Loucy (cell line): Measurements from ENCODE around the gene HOXB3.

Experiments
- H2AFZ ChIP-seq: fragments of 200-600 bp; sonication (generic); 2 replicates; pipeline ENCODE4 v1.6.0; 2016; ENCODE audit warnings: antibody characterized with exemption, mild to moderate bottlenecking, low read length, moderate library complexity
- H3F3A ChIP-seq: fragments of 200-600 bp; 2 replicates; pipeline ENCODE4 v1.6.0; 2016; ENCODE audit warnings: antibody characterized with exemption, low read depth, mild to moderate bottlenecking
- H3K27me3 ChIP-seq: fragments of 200-600 bp; sonication (generic); 2 replicates; pipeline ENCODE4 v1.6.1; 2014; ENCODE audit warnings: low read length, mild to moderate bottlenecking; ENCODE audit not compliant: insufficient read depth, poor library complexity, severe bottlenecking
- H3K36me3 ChIP-seq: fragments of 200-600 bp; sonication (generic); 2 replicates; pipeline ENCODE4 v1.6.1; 2016; ENCODE audit warnings: low read length; ENCODE audit not compliant: insufficient read depth
- H3K4me1 ChIP-seq: fragments of 200-600 bp; sonication (generic); 2 replicates; pipeline ENCODE4 v1.5.1; 2014; ENCODE audit warnings: low read length, mild to moderate bottlenecking; ENCODE audit not compliant: insufficient read depth, poor library complexity, severe bottlenecking
- H3K4me2 ChIP-seq: fragments of 200-600 bp; sonication (generic); 2 replicates; pipeline ENCODE4 v1.6.0; 2014; ENCODE audit warnings: antibody characterized with exemption, low read length, low read depth, mild to moderate bottlenecking; ENCODE audit not compliant: poor library complexity, severe bottlenecking
- H3K4me3 ChIP-seq: fragments of 200-600 bp; sonication (generic); 2 replicates; pipeline ENCODE4 v1.5.1; 2014; ENCODE audit warnings: low read length, mild to moderate bottlenecking, mixed read lengths; ENCODE audit not compliant: poor library complexity, severe bottlenecking
- H3K79me2 ChIP-seq: fragments of 200-600 bp; sonication (generic); 2 replicates; pipeline ENCODE4 v1.6.1; 2014; ENCODE audit warnings: low read length; ENCODE audit not compliant: insufficient read depth
- H3K9ac ChIP-seq: fragments of 200-600 bp; sonication (generic); 2 replicates; pipeline ENCODE4 v1.6.0; 2014; ENCODE audit warnings: mild to moderate bottlenecking, low read depth, low read length, moderate library complexity; ENCODE audit not compliant: poor library complexity, severe bottlenecking
- H3K9me2 ChIP-seq: fragments of 200-600 bp; sonication (generic); replicated peaks from 2 replicates; pipeline ENCODE4 v1.6.1; 2016; ENCODE audit warnings: low read depth, low read length, mixed read lengths
- H3K9me3 ChIP-seq: fragments of 200-600 bp; sonication (generic); 2 replicates; pipeline ENCODE4 v1.6.1; 2014; ENCODE audit warnings: mild to moderate bottlenecking, antibody characterized with exemption, low read length, low read depth; ENCODE audit not compliant: insufficient read depth
- H4K20me1 ChIP-seq: fragments of 200-600 bp; sonication (generic); 2 replicates; pipeline ENCODE4 v1.6.0; 2014; ENCODE audit warnings: antibody characterized with exemption, low read length, mild to moderate bottlenecking; ENCODE audit not compliant: insufficient read depth, poor library complexity, severe bottlenecking
- EZH2phosphoT487 ChIP-seq: fragments of 200-600 bp; IDR thresholded peaks from 2 replicates; pipeline ENCODE4 v1.6.1; 2018; ENCODE audit warnings: antibody characterized with exemption, mild to moderate bottlenecking, moderate library complexity, borderline replicate concordance
- TF ChIP-seq, protein P1 (sequence below): fragments of 200-600 bp; sonication (generic); conservative IDR thresholded peaks from 2 replicates; pipeline ENCODE4 v1.5.1; 2014; ENCODE audit warnings: mild to moderate bottlenecking, antibody characterized with exemption, low read length

The HOXB3 gene

DNA sequence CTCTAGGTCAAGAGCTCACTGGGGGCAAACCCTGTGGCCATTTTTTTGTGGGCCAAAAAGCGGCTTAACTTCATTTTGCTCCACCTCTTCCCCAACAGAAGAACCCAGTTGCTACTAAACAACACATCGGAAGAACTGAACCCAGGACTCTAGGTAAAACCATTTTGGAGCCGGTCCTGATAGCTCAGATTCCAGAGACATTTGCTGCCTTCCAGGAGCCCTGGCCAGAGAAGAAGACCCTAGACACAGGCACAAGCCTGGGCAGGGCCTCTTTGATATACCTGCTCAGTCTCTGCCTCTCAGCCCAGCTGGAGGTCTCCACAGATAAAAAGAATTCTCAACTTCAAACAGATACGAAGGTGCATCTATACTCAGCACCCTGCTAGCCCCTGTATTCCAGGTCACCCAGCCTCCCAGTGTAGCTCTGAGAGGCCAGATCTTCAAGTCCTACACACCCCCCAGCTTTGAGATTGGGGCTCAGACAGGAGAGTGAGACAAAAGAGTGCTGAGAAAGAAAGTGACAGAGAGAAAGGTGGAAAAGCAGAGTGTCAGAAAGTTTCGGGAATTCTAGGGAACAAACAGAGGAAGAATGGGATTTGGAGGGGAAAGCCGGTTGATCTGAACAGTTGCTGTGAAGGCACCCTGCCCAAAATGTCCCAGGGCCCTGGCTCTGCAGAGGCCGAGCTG is 42.7 kb upstream of the HOXB3 start:
- TF ChIP-seq EZH2phosphoT487: no peak
- TF ChIP-seq, protein P1, sequence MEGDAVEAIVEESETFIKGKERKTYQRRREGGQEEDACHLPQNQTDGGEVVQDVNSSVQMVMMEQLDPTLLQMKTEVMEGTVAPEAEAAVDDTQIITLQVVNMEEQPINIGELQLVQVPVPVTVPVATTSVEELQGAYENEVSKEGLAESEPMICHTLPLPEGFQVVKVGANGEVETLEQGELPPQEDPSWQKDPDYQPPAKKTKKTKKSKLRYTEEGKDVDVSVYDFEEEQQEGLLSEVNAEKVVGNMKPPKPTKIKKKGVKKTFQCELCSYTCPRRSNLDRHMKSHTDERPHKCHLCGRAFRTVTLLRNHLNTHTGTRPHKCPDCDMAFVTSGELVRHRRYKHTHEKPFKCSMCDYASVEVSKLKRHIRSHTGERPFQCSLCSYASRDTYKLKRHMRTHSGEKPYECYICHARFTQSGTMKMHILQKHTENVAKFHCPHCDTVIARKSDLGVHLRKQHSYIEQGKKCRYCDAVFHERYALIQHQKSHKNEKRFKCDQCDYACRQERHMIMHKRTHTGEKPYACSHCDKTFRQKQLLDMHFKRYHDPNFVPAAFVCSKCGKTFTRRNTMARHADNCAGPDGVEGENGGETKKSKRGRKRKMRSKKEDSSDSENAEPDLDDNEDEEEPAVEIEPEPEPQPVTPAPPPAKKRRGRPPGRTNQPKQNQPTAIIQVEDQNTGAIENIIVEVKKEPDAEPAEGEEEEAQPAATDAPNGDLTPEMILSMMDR: no peak
- Histone ChIP-seq H3K27me3 (no peaks in the 10 kb centered on the region), H2AFZ (no peak overlapping the region), H3K79me2 (peaks cover 100% of the 10 kb centered on the region), H3K36me3 (peaks cover 10% of the 10 kb centered on the region; the same call in 1 of the 2 replicates), H3F3A (no peaks in the 10 kb centered on the region), H3K4me2 (peak overlapping the region; percentile 95), H3K9ac (peak overlapping the region; percentile 98), H4K20me1 (peaks cover 6% of the 10 kb centered on the region), H3K4me3 (peak overlapping the region; percentile 89), H3K9me3 (no peaks in the 10 kb centered on the region), H3K9me2 (no peaks in the 10 kb centered on the region), H3K4me1 (peaks cover 52% of the 10 kb centered on the region)

DNA sequence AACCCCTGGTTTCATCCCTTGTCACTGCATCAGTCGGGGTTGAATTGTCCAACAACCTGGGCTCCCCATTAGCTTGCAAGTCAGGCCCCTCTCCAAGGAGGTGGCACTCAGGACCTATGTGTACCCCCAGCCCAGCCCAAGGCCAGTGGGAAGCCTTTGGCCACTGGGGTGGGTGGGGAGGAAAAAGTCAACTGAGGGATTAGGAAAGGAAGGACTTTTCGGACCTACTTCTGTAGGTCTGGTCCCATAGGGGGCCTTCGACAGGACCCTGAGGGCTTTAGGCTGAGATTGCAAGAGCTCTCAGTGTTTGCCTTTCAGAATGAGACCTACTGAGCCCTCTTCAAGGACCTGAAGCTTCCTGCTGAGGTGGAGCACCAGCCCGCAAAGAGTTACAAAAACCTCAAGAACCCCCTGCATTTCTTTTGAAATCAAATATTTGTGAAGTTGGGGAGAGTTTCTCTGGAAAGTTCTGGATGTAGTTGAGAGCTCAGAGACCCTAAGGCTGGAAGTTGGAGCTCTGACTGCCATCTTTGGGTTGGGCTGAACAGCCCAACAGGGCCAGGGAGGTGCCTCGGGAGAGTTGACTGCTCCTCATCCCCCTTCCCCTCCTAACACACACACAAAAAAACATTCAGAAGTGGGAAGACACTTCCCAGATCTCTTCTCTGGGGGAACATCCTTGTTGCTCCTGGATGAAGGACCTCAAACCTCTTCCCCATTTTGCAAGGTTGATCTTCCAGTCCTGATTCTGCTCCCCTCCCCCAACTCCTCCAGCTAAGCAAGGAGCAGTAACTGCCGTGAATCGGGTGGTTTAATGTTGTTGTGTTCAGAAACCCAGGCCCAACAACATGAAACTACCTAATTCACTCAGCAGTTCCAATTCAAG is 41.9 kb upstream of the HOXB3 start:
- H2AFZ ChIP-seq: no peak overlapping the region
- TF ChIP-seq, protein P1: no peak
- no peak for TF ChIP-seq EZH2phosphoT487
- no peaks in the 10 kb centered on the region for H3K27me3 ChIP-seq
- peaks cover 100% of the 10 kb centered on the region for H3K79me2 ChIP-seq
- no peaks in the 10 kb centered on the region for H3F3A ChIP-seq
- peak overlapping the region; percentile 89 for H3K4me3 ChIP-seq
- H3K9me2 ChIP-seq: no peaks in the 10 kb centered on the region
- peak overlapping the region; percentile 95 for H3K4me2 ChIP-seq
- peaks cover 10% of the 10 kb centered on the region; the same call in 1 of the 2 replicates for H3K36me3 ChIP-seq
- peaks cover 4% of the 10 kb centered on the region for H4K20me1 ChIP-seq
- H3K9me3 ChIP-seq: no peaks in the 10 kb centered on the region
- H3K4me1 ChIP-seq: peaks cover 51% of the 10 kb centered on the region
- H3K9ac ChIP-seq: peak overlapping the region; percentile 98

DNA sequence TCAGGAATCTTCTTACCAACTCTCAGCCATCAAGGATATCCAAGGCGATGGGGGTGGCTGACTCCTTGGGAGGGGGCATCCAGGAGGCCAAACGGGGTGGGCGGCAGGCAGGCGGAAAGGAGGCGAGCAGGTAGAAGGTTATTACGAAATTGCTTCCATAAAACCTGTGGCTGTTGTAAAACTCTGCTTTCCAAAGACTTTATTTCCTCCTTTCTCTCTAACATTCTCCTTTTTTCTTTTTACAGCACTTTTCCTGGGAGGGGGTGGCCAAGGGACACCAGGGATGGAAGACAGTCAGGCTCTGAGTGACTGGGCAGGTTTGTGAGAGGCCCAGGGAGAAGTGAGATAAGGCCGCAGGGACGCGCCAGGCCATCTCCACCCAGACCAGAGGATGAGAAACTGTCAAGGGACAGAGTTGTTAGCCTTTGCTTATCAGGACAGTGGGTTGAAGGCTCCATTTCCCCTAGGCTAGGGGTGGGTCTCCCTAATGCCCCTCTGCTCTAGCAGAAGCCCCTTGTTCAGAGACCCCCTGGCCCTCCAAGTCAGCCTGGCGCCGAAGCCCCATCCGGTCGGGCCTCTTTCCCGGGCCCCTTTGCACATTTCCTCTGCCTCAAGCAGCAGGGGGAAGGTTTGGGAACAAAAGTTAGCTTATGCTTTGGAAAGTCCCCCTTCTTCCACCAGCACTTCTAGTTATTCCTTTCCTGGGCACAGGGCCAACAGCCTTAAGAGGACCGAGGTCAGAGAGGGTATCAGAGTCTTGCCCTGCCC is 41.1 kb upstream of the HOXB3 start:
- Histone ChIP-seq H3K27me3 (no peaks in the 10 kb centered on the region), H3F3A (no peaks in the 10 kb centered on the region), H3K79me2 (peaks cover 98% of the 10 kb centered on the region), H3K9me3 (no peaks in the 10 kb centered on the region), H3K4me1 (peaks cover 48% of the 10 kb centered on the region), H3K4me2 (peak overlapping the region; percentile 95), H3K9me2 (no peaks in the 10 kb centered on the region), H3K4me3 (peak overlapping the region; percentile 89), H4K20me1 (peaks cover 1% of the 10 kb centered on the region), H3K9ac (peak overlapping the region; percentile 98), H3K36me3 (peaks cover 8% of the 10 kb centered on the region; the same call in 1 of the 2 replicates), H2AFZ (no peak overlapping the region)
- TF ChIP-seq, protein P1: no peak
- no peak for TF ChIP-seq EZH2phosphoT487
